GDM1 (cell line): ENCODE results near the gene GADL1.

Experiments
- DNase-seq: peaks from one replicate; lab custom pipeline; 2025; lab: John Stamatoyannopoulos, UW

GADL1 gene

GRCh38 chr3:30894521-30895251 is at the start of gene GADL1:
GADL1 (minus strand) TSS chr3:30894661; CDS start chr3:30894614, 47 bp downstream.
- peak; percentile 12 for DNase-seq

GRCh38 chr3:30944124-30944523 is 49.7 kb upstream of the GADL1 start:
- no peak for DNase-seq

- DNase-seq, result no peak
These were observed 48.7 kb upstream of the GADL1 start for GRCh38 chr3:30943206-30943605.

- DNase-seq, result no peak
These were observed 46.9 kb upstream of the GADL1 start for GRCh38 chr3:30941342-30941741.

- DNase-seq, result no peak
These were observed 46.3 kb upstream of the GADL1 start for GRCh38 chr3:30940740-30941139.

GRCh38 chr3:30934208-30934550 is 39.7 kb upstream of the GADL1 start:
- peak; percentile 7 for DNase-seq

- no peak for DNase-seq
These were observed 39.2 kb upstream of the GADL1 start for GRCh38 chr3:30933478-30934207.

GRCh38 chr3:30932513-30933098 is 38.1 kb upstream of the GADL1 start:
- DNase-seq, result no peak

- no peak for DNase-seq
These were observed 30.3 kb upstream of the GADL1 start for GRCh38 chr3:30924763-30925162.

- DNase-seq, result no peak
These were observed 25.1 kb upstream of the GADL1 start for GRCh38 chr3:30919564-30919963.

GRCh38 chr3:30918761-30919160 is 24.3 kb upstream of the GADL1 start:
- DNase-seq, result no peak

- no peak for DNase-seq
These were observed 21.3 kb upstream of the GADL1 start for GRCh38 chr3:30915782-30916181.

- no peak for DNase-seq
These were observed 20.2 kb upstream of the GADL1 start for GRCh38 chr3:30914696-30915095.

GRCh38 chr3:30913176-30913575 is 18.7 kb upstream of the GADL1 start:
- no peak for DNase-seq

GRCh38 chr3:30912301-30912700 is 17.8 kb upstream of the GADL1 start:
- no peak for DNase-seq

- no peak for DNase-seq
These were observed 14.1 kb upstream of the GADL1 start for GRCh38 chr3:30908456-30909037.

- DNase-seq, result no peak
These were observed 10.5 kb upstream of the GADL1 start for GRCh38 chr3:30904996-30905395.

- no peak for DNase-seq
These were observed 868 bp upstream of the GADL1 start for GRCh38 chr3:30895329-30895728.

GRCh38 chr3:30893678-30894325 is 659 bp downstream of the GADL1 start:
- DNase-seq, result no peak

GRCh38 chr3:30890907-30891306 is 3.6 kb downstream of the GADL1 start:
- DNase-seq, result no peak

- no peak for DNase-seq
These were observed 7.6 kb downstream of the GADL1 start for GRCh38 chr3:30886888-30887287.

- DNase-seq, result no peak
These were observed 15.6 kb downstream of the GADL1 start for GRCh38 chr3:30878862-30879261.
